Osteoblast (primary cell): Measurements from ENCODE around the gene ST3GAL3. TPM values are rescaled to one million over a fixed set of nuclear protein-coding genes. Genes with fewer than 3 reads are reported as not detected.

Source experiments
- DNase-seq: peaks from one replicate; pipeline ENCODE4 v3.0.0; 2011; ENCODE audit warnings: low spot score, mixed read lengths; ENCODE audit not compliant: insufficient read length; ENCODE audit errors: missing footprints
- H2AFZ ChIP-seq: 2 replicates; pipeline ENCODE4 v1.6.0; 2011; ENCODE audit warnings: mild to moderate bottlenecking, low read length
- H3K27ac ChIP-seq: 2 replicates; pipeline ENCODE4 v1.5.1; 2011; ENCODE audit warnings: mild to moderate bottlenecking, low read depth, low read length, moderate library complexity
- H3K27me3 ChIP-seq: 2 replicates; pipeline ENCODE4 v1.6.0; 2012; ENCODE audit warnings: mild to moderate bottlenecking, control low read depth, inconsistent platforms, low read length, moderate library complexity; ENCODE audit not compliant: insufficient read depth
- H3K36me3 ChIP-seq: 2 replicates; pipeline ENCODE4 v1.5.1; 2011; ENCODE audit warnings: mild to moderate bottlenecking, low read length, control low read depth, moderate library complexity; ENCODE audit not compliant: insufficient read depth
- H3K4me1 ChIP-seq: 2 replicates; pipeline ENCODE4 v1.5.1; 2011; ENCODE audit warnings: mild to moderate bottlenecking, low read length, control low read depth, moderate library complexity; ENCODE audit not compliant: insufficient read depth
- H3K4me2 ChIP-seq: 2 replicates; pipeline ENCODE4 v1.6.0; 2011; ENCODE audit warnings: mild to moderate bottlenecking, low read length; ENCODE audit not compliant: insufficient read depth
- H3K4me3 ChIP-seq: fragments of 200-600 bp; sonication (generic); 3 replicates; pipeline ENCODE4 v1.5.1; 2012; ENCODE audit warnings: mild to moderate bottlenecking, low read length, inconsistent platforms; ENCODE audit not compliant: insufficient read depth
- H3K79me2 ChIP-seq: 2 replicates; pipeline ENCODE4 v1.6.0; 2012; ENCODE audit warnings: mild to moderate bottlenecking, low read length, control low read depth, inconsistent platforms; ENCODE audit not compliant: insufficient read depth
- H3K9me3 ChIP-seq: 2 replicates; pipeline ENCODE4 v1.5.1; 2011; ENCODE audit warnings: low read depth, low read length, control low read depth
- H4K20me1 ChIP-seq: 2 replicates; pipeline ENCODE4 v1.6.0; 2012; ENCODE audit warnings: mild to moderate bottlenecking, low read length, control low read depth; ENCODE audit not compliant: insufficient read depth
- CTCF ChIP-seq: IDR thresholded peaks from 2 replicates; pipeline ENCODE4 v1.5.1; 2011; ENCODE audit warnings: mild to moderate bottlenecking, low read depth, low read length, moderate library complexity; ENCODE audit errors: extremely low read depth
- total RNA-seq: library from RNA; depleted of rRNA; stranded (reverse); fragments of >200 nt; gene quantifications from 2 replicates; pipeline ENCODE4 v1.2.3, GENCODE V29; 2012

Gene ST3GAL3
- total RNA-seq, 1 donor, result 18.5 TPM

GRCh38 chr1:43954036-43954435, 246.7 kb downstream of the ST3GAL3 start:
- Histone ChIP-seq H2AFZ (no peak overlapping the region), H3K27ac (no peak overlapping the region), H3K79me2 (peaks cover 50% of the 10 kb centered on the region), H3K4me3 (no peak overlapping the region), H3K4me2 (no peak overlapping the region), H4K20me1 (peaks cover 48% of the 10 kb centered on the region), H3K4me1 (no peaks in the 10 kb centered on the region), H3K9me3 (no peaks in the 10 kb centered on the region), H3K27me3 (no peaks in the 10 kb centered on the region), H3K36me3 (peaks cover 38% of the 10 kb centered on the region)
- TF ChIP-seq CTCF, result no peak
- no peak for DNase-seq

DNA sequence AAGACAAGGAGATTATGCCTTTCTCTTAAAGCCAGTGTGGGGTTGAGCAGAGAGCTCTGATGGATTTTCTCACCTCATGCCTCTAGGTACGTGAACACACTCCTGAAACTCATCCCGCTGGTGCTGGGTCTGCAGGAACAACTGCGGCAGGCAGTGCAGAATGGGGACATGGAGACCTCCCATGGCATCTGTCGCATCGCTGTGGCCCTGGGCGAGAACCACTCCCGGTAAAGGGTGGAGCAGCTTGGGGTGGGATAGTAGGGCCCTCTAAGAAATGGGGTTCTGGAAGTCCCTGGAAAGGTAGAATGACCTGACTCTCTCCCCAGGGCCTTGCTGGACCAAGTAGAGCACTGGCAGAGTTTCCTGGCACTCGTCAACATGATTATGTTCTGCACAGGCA, 248.9 kb downstream of the ST3GAL3 start:
- Histone ChIP-seq H3K36me3 (peaks cover 43% of the 10 kb centered on the region), H4K20me1 (peaks cover 40% of the 10 kb centered on the region), H3K4me3 (no peak overlapping the region), H3K27ac (no peak overlapping the region), H3K4me1 (no peaks in the 10 kb centered on the region), H3K9me3 (no peaks in the 10 kb centered on the region), H3K27me3 (no peaks in the 10 kb centered on the region), H3K79me2 (peaks cover 31% of the 10 kb centered on the region), H3K4me2 (no peak overlapping the region), H2AFZ (no peak overlapping the region)
- TF ChIP-seq CTCF, result no peak
- no peak for DNase-seq

- Histone ChIP-seq H3K4me3 (no peak overlapping the region), H4K20me1 (peaks cover 37% of the 10 kb centered on the region), H3K36me3 (peaks cover 55% of the 10 kb centered on the region), H3K4me2 (no peak overlapping the region), H2AFZ (no peak overlapping the region), H3K79me2 (peaks cover 26% of the 10 kb centered on the region), H3K9me3 (no peaks in the 10 kb centered on the region), H3K27ac (no peak overlapping the region), H3K4me1 (no peaks in the 10 kb centered on the region), H3K27me3 (no peaks in the 10 kb centered on the region)
- no peak for TF ChIP-seq CTCF
- no peak for DNase-seq
These were observed 250.2 kb downstream of the ST3GAL3 start for GRCh38 chr1:43957407-43958040.

GRCh38 chr1:43958351-43959255, 251.3 kb downstream of the ST3GAL3 start:
- TF ChIP-seq CTCF, result no peak

More at GRCh38 chr1:43958351-43959255, 251.3 kb downstream of the ST3GAL3 start:
- peaks cover 29% of the 10 kb centered on the region for H4K20me1 ChIP-seq
- H2AFZ ChIP-seq, result no peak overlapping the region
- H3K79me2 ChIP-seq, result peaks cover 17% of the 10 kb centered on the region
- peaks cover 63% of the 10 kb centered on the region for H3K36me3 ChIP-seq
- H3K9me3 ChIP-seq, result no peaks in the 10 kb centered on the region
- no peaks in the 10 kb centered on the region for H3K4me1 ChIP-seq
- no peak overlapping the region for H3K27ac ChIP-seq
- no peak overlapping the region for H3K4me2 ChIP-seq
- no peak for DNase-seq
- H3K4me3 ChIP-seq, result no peak overlapping the region
- H3K27me3 ChIP-seq, result no peaks in the 10 kb centered on the region
